NCI-H69 (cell line): ENCODE measurements around the gene PDZD8.

Experiments
- DNase-seq: peaks from one replicate; lab custom pipeline; 2025; lab: John Stamatoyannopoulos, UW

Gene PDZD8

GRCh38 chr10:117391436-117392205 is 16.4 kb upstream of the PDZD8 start:
- DNase-seq = no peak

GRCh38 chr10:117390420-117390819 is 15.2 kb upstream of the PDZD8 start:
- no peak for DNase-seq

- no peak for DNase-seq
Measured at GRCh38 chr10:117386805-117387204, 11.6 kb upstream of the PDZD8 start.

GRCh38 chr10:117382861-117383260 is 7.6 kb upstream of the PDZD8 start:
- DNase-seq = no peak

- DNase-seq = peak; percentile 76
Measured at GRCh38 chr10:117374506-117375359, 507 bp downstream of the PDZD8 start.

- DNase-seq = peak; percentile 54
Measured at GRCh38 chr10:117373823-117374505, 1.3 kb downstream of the PDZD8 start.

- no peak for DNase-seq
Measured at GRCh38 chr10:117370205-117370604, 5.0 kb downstream of the PDZD8 start.

- no peak for DNase-seq
Measured at GRCh38 chr10:117367718-117368117, 7.5 kb downstream of the PDZD8 start.

- DNase-seq = no peak
Measured at GRCh38 chr10:117366741-117367140, 8.5 kb downstream of the PDZD8 start.

GRCh38 chr10:117365612-117366011 is 9.6 kb downstream of the PDZD8 start:
- DNase-seq = peak; percentile 69

GRCh38 chr10:117364110-117364960 is 10.9 kb downstream of the PDZD8 start:
- peak; percentile 24 for DNase-seq

GRCh38 chr10:117363028-117363427 is 12.2 kb downstream of the PDZD8 start:
- no peak for DNase-seq

- DNase-seq = no peak
Measured at GRCh38 chr10:117362313-117362712, 12.9 kb downstream of the PDZD8 start.

GRCh38 chr10:117360994-117361667 is 14.1 kb downstream of the PDZD8 start:
- DNase-seq = no peak

GRCh38 chr10:117360016-117360415 is 15.2 kb downstream of the PDZD8 start:
- DNase-seq = no peak

- DNase-seq = no peak
Measured at GRCh38 chr10:117355072-117355471, 20.2 kb downstream of the PDZD8 start.

- no peak for DNase-seq
Measured at GRCh38 chr10:117353684-117354083, 21.6 kb downstream of the PDZD8 start.

- DNase-seq = peak; percentile 42
Measured at GRCh38 chr10:117352724-117353123, 22.5 kb downstream of the PDZD8 start.

- DNase-seq = no peak
Measured at GRCh38 chr10:117351996-117352395, 23.2 kb downstream of the PDZD8 start.

- no peak for DNase-seq
Measured at GRCh38 chr10:117351558-117351957, 23.7 kb downstream of the PDZD8 start.

GRCh38 chr10:117350909-117351308 is 24.3 kb downstream of the PDZD8 start:
- no peak for DNase-seq
